ENCODE data around the gene TBC1D2.
A peak's percentile ranks its signal among the peaks of the same experiment; 100 is the strongest.

TBC1D2 gene

DNA sequence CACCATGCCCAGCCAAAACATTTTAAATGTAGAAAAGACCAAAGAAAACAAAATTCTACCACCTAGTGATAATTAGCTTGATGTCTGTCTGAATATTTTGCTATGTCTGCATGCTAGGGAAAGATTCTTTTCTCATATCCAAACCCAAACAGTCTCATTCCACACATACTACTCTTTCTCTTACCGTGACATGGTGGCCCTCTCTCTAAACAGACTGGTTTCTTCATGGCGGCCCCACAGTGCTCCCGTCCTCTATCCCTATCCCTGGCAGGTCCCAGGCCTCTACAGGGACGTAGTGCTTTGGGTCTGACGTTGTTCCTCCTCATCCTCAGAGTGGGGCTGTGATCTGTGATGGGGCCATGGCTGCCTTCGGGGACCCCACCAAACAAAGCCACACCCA, 71.1 kb downstream of the TBC1D2 start (continued):
- TF ChIP-seq, protein P1, sequence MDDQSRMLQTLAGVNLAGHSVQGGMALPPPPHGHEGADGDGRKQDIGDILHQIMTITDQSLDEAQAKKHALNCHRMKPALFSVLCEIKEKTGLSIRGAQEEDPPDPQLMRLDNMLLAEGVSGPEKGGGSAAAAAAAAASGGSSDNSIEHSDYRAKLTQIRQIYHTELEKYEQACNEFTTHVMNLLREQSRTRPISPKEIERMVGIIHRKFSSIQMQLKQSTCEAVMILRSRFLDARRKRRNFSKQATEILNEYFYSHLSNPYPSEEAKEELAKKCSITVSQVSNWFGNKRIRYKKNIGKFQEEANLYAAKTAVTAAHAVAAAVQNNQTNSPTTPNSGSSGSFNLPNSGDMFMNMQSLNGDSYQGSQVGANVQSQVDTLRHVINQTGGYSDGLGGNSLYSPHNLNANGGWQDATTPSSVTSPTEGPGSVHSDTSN (CRISPR knock-in tag; IDR thresholded peaks at IDR 0.05): no peak
- no peak for TF ChIP-seq ZNF121 (tag by site-specific recombination; IDR thresholded peaks at IDR 0.05)
- TF ChIP-seq, protein P2, sequence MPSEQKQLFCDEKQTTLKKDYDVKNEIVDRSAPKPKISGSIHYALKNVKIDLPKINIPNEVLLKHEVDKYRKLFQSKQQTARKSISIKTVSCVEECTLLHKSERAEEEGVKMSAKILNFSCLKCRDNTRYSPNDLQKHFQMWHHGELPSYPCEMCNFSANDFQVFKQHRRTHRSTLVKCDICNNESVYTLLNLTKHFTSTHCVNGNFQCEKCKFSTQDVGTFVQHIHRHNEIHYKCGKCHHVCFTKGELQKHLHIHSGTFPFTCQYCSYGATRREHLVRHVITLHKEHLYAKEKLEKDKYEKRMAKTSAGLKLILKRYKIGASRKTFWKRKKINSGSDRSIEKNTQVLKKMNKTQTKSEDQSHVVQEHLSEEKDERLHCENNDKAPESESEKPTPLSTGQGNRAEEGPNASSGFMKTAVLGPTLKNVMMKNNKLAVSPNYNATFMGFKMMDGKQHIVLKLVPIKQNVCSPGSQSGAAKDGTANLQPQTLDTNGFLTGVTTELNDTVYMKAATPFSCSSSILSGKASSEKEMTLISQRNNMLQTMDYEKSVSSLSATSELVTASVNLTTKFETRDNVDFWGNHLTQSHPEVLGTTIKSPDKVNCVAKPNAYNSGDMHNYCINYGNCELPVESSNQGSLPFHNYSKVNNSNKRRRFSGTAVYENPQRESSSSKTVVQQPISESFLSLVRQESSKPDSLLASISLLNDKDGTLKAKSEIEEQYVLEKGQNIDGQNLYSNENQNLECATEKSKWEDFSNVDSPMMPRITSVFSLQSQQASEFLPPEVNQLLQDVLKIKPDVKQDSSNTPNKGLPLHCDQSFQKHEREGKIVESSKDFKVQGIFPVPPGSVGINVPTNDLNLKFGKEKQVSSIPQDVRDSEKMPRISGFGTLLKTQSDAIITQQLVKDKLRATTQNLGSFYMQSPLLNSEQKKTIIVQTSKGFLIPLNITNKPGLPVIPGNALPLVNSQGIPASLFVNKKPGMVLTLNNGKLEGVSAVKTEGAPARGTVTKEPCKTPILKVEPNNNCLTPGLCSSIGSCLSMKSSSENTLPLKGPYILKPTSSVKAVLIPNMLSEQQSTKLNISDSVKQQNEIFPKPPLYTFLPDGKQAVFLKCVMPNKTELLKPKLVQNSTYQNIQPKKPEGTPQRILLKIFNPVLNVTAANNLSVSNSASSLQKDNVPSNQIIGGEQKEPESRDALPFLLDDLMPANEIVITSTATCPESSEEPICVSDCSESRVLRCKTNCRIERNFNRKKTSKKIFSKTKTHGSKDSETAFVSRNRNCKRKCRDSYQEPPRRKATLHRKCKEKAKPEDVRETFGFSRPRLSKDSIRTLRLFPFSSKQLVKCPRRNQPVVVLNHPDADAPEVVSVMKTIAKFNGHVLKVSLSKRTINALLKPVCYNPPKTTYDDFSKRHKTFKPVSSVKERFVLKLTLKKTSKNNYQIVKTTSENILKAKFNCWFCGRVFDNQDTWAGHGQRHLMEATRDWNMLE (tag by site-specific recombination; conservative IDR thresholded peaks at IDR 0.05; ENCODE audit: low read depth): no peak

- CTCF ChIA-PET: no interaction called here
- Histone ChIP-seq H3K4me1 (ENCODE audit: control insufficient read depth, insufficient read depth, low read length) (no peaks in the 10 kb centered on the region), H3K4me3 (ENCODE audit: low read depth, low read length) (no peak overlapping the region), H3K36me3 (ENCODE audit: control insufficient read depth in 2 of 2, insufficient read depth in 1 of 2, low read length in 2 of 2) (no peaks in the 10 kb centered on the region), H3K27ac (ENCODE audit: extremely low read depth, low read depth, low read length) (no peak overlapping the region), H3K9me3 (ENCODE audit: control insufficient read depth, insufficient read depth, low read depth, low read length) (no peaks in the 10 kb centered on the region)
- POLR2A ChIA-PET: interaction anchor here (0.7 kb wide), 1 partner anchor 11 kb away, joined by 3 read pairs; no protein-coding TSS in a partner anchor
- no peak for TF ChIP-seq ZNF623 (tag by site-specific recombination; IDR thresholded peaks at IDR 0.05)
Observed at GRCh38 chr9:98182889-98183599, 72.4 kb downstream of the TBC1D2 start.

DNA sequence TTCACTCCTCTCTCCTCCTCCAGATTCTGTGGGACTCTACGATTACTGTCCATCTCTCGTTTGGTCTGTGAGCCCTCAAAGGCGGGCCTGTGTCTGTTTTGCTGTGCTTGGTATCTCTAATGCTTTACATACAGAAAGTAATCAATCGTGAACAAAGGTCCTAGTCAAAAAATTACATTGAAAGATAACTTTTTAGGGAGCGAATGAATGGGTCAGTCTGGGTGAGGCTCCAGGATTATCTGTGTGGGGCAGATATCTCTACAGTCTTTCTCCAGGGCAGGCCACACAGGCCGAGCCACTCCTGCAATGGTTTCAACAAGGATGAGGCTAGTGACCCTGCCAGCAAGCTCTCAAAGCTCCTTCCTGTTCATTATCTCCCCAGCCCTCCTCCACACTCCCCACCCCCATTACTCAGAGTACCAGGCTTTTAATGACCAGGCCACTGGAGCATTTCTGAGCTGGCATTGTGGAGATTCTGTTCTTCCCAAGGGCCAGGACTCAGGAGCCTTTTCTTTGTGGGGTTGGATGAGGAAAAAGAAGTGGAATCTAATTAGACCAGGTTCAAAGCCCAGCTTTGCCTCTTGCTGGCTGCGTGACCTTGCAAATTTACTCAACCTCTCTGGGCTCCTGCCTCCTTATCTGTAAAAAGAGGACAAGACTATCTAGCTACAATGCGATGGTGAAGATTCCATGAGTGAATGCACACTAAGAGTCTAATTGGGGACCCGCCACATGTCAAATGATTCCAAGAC, 73.2 kb downstream of the TBC1D2 start:
- no peak overlapping the region for H3K4me3 ChIP-seq (ENCODE audit: low read depth, low read length)
- no peaks in the 10 kb centered on the region for H3K4me1 ChIP-seq (ENCODE audit: control insufficient read depth, insufficient read depth, low read length)
- CTCF ChIA-PET: interaction anchor here (0.6 kb wide), 1 partner anchor 1328 kb away, joined by 4 read pairs; the partner anchor contains the start of gene ZNF782
- H3K9me3 ChIP-seq (ENCODE audit: control insufficient read depth, insufficient read depth, low read depth, low read length): no peaks in the 10 kb centered on the region
- no peaks in the 10 kb centered on the region for H3K36me3 ChIP-seq (ENCODE audit: control insufficient read depth in 2 of 2, insufficient read depth in 1 of 2, low read length in 2 of 2)
- no peak overlapping the region for H3K27ac ChIP-seq (ENCODE audit: extremely low read depth, low read depth, low read length)
- TF ChIP-seq ZNF768 (tag by site-specific recombination; IDR thresholded peaks at IDR 0.05) (0 out of 2 replicates have a peak, but pooled peaks have one; percentile 16), ATF2 (tag by site-specific recombination; IDR thresholded peaks at IDR 0.05; ENCODE audit: low read depth) (no peak), AEBP2 (tag by site-specific recombination; IDR thresholded peaks at IDR 0.05; ENCODE audit: borderline replicate concordance) (no peak)
- POLR2A ChIA-PET: interaction anchor here (0.6 to 0.9 kb wide), 3 partner anchors 10 to 14 kb away, joined by 3 read pairs; no protein-coding TSS in a partner anchor
